ENCODE data around the gene SND1.

The SND1 gene

DNA sequence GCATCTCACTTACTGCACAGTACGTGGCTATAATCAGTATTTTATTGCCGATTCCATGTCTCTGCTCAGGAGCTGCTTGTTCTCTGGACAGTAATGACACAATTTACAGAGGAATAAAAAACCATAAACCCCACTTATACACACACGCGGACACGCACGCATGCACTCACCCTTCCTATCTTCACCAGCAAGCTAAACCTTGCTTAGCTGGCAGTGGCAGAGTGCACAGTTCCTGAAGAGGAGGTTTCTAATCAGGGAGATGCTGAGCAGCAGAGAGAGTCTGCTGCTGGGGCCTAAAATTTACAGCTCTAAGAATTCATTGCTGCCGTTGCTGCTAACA lies 66.3 kb downstream of the SND1 start:
- DNase-seq (ENCODE audit: extremely low read depth in 1 of 2, low read depth in 1 of 2) = no peak

DNA sequence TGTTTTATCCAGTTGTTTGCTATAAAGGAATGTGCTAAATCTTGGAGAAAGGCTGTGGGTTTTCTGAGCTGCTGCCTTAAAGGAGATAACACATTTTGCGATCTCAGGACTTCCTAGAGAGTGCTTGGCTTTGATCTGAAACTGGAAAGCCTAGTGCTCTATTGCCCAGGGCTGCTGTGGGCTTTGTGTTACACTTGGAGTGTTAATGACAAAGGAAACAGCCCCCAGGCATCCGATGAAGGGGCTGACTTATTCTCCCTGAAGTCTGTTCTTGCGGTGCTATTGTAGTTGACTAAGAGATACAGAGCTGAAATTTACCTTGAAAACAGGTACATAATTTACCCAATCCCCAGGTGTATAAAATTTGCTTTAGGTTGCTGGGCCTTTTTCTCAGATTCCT lies 74.5 kb downstream of the SND1 start:
- no peak for DNase-seq (ENCODE audit: extremely low read depth in 1 of 2, low read depth in 1 of 2)

DNA sequence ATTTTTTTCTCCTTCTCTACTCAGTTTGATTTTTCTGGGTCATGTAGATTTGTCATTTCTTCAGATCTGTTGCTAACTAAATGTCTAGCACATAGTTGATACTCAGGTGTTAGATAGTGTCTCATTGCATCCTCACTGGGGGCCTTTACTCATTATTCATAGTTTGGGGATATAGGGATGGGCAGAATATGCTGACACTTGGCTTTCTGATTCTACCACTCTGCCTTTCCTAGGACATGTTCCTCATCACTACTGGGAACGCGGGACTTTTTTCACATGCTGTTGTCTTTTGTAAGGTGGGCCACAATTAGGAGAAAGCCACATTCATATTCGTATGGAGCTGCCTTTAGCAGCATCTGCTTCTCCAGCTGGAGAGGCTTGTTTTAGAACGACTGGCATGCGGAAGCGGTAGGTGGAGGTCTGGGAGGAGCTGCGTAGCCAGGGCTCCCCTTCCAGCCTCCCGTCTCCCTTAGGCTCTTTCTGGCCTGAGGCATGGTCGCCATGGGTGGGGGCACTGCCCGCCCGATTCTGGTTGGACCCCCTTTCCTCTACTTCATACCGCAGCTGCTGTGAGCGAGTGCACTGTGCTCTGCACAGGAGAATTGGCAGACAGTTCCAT lies 78.8 kb downstream of the SND1 start:
- DNase-seq (ENCODE audit: extremely low read depth in 1 of 2, low read depth in 1 of 2) = no peak

DNA sequence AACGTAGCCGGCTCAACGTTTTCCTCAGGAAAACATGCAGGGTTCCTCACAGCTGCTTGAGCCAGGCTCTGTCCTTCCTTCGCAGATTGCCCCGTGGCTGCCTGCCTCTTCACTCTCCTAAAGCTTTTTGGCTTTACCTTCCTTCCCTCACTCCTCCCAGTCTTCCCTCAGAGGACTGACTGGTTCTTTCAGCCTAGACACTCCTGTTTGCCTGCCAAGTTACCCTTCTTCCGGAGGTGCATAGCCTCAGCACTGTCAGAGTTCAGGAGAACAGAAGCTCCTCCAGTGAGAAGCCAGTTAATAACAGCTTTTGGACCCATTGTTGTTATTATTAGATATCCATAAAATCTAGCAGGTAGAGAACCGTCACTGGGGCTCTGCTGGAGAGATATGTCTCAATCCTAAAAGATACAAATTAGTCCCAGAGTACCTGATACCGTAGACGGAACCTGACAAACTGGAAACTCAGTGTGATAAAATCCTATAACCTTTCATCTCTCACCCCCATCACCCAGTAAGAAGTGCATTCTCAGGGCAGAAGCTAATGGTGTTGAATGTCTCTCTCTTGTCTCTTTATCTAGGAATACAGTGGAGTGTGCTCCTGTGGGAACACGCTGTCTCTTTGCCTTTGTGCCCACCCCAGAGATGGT lies 79.6 kb downstream of the SND1 start:
- DNase-seq (ENCODE audit: extremely low read depth in 1 of 2, low read depth in 1 of 2) = no peak

DNA sequence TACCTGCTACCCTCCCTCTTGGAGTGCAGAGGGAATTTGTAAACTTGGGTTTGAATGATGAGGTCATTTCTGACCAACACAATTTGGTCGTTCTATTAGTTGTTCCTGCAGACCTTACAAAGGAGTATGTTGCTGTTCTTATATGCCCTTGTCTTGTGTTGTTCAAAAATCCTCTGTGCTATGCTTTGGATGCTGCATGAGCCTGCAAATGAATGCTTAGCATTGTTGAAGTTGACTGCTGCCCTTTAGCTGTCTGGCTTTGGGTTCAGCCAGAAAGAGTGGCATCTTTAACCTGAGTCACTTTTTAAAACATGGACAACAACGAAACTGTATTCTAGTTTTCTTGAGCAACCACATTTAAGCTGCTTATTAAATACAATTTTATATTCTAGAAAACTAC lies 80.3 kb downstream of the SND1 start:
- DNase-seq (ENCODE audit: extremely low read depth in 1 of 2, low read depth in 1 of 2) = no peak

DNA sequence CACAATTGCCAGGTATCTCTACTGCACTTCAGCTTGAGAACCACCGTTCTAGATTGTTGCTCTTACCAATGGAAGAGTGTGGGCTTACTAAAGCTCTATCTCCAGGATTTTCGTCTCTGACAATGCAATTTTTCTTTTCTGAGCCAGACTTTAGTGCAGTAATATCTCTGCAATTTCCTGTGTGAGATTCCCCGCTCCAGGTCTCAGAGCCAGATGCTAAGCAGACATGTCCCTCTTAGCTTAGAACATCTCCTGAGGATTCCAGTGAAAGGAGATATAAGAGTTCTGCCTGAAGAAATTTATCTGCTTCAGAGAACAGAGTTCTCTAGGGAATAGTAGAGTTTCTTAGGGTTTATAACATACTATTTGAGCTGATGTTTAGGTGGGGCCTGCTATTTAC lies 82.0 kb downstream of the SND1 start:
- DNase-seq (ENCODE audit: extremely low read depth in 1 of 2, low read depth in 1 of 2) = no peak

DNA sequence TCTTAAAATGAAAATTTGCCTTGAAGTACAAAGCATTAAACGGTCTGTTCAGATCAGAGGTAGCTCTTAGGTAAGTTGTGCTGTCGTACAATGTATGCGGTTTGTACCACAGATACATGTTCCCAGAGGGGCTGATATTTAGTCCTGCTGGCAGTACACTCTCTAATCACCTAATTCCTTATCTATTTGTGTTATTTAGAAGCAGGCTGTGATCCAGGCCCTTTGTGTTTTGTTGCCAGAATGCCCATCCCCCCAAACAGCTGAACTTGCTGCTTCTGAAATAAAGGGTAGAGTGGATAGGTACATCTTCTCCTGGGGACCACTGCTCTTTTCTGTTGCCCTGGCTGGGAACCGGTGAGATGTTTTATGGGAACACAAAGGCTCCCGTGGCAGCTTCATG lies 84.5 kb downstream of the SND1 start:
- no peak for DNase-seq (ENCODE audit: extremely low read depth in 1 of 2, low read depth in 1 of 2)

DNA sequence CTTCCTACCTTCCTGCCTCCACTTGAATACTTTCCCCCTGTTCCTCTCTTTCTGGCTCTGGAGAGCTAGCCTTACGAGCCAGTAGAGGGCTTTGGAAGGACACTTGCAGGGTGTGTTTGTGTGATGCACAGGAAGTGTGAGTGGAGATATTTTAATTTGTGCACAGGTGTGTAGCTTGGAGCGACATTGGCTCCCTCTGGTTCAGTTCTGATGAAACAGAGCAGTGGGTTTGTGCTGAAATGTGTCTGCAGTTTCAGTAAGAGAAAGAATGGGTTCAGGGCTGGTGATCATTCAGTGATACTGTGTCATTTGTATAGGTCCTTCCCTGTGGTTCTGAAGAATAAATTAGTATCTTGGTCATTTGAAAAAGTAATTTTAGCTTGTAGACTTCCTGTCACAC lies 86.9 kb downstream of the SND1 start:
- no peak for DNase-seq (ENCODE audit: extremely low read depth in 1 of 2, low read depth in 1 of 2)

DNA sequence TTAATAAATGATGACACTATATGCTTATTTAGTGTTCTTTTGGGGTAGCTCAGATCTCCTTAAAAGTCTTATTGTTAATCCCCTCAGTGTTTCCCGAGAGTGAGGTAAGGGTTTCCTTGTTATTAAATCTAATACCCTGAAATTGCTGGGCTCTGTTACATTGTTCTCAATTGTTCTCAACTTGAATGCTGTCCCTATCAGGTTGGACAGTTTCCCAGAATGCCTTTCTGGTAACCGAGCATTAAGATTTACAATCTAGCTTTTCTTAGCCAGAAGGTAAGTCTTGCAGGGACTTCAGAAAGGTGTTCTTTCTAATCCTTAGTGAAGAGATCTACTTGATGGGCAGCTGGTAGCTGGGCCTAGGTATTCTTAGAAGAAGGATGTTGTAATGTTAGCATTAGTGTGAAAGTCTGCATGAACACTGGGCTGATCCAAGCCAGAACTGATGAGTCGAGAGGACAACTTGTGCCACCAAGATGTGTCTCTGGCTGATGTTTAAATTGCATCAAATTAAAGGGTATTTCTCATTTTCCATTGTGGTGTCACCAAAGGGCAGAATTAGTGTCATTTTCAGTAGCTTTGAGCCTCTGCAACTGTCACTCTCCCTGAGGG lies 89.9 kb downstream of the SND1 start:
- no peak for DNase-seq (ENCODE audit: extremely low read depth in 1 of 2, low read depth in 1 of 2)

DNA sequence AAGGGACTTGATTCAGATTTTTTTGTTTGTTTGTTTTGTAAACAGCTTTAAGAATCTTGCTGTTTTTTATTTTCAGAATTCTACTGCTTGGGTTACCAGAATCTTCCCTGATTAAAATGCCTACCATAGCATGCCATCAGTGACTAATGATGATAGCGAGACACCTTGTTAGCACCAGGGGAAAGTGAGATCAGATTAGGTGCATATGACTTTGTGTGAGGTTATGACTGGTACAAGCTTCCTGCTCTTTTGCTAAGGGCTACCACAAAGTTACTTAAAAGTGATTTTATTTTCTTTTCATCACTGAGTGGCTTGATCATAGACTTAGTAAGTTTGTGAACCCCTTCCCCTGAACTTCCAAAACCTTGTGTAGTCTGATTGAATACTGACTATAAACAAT lies 93.5 kb downstream of the SND1 start:
- DNase-seq (ENCODE audit: extremely low read depth in 1 of 2, low read depth in 1 of 2) = no peak

DNA sequence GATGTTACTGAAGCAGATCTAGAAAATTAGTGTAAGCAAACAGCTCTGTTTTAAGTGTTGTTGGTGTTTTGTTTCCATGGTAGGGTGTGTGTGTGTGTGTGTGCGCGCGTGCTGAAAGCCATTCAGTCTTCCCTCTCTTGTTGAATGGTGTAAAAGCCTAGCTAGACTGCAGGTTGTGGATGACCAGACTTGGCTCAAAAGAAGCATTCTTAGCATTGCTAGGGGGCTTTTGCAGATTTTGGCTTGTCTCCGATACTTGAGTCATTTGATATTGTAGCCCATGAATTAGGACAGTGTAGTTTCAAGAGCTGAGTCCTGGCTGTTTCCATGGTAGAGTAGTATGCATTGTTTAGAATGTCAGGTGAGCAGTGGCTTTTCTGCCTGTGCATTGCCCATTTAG lies 99.1 kb downstream of the SND1 start:
- DNase-seq (ENCODE audit: extremely low read depth in 1 of 2, low read depth in 1 of 2) = no peak

DNA sequence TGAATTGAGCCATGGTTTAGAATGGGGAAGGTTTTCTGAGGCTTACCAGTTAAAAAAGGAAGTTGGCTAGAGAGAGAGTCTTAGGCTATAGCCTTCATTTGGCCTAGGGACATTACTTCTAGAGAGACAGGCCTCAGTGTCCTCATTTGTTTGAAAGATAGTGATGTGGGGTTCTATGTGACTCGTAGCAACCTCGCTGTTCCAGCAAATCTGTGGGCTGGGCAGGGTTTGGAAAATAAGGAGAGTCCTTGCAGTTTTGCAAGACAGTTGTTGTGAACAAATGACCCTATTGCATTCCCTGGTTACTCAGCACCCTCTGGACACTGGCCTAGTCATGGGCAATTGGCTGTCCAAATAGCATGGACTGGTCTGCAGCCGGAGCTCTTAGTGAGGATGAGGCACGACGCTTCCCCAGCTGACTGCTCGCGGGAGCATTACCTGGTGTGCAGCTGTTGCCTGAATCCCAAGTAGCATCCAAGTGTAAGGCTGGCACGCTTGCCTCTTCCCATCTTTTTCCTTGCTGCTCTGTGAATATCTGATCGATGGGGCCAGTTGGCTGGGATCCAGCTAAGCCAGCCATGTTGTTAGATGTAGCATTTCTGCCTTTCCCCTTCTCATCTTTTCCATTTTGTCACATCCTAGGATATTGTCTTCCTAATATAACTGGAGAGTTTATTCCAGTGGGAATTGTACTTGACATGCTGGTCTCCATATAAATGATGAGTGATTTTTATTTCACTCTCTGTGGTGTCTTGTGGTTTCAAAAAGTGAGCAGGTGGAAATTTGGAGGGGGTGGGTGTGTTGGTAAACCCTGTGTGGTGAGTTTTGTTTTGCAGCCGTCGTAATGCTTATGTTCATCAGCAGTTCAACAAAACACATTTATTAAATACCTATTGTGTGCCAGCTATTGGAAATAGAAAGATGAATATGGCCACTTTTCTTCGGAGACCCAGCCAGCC lies 99.8 kb downstream of the SND1 start:
- no peak for DNase-seq (ENCODE audit: extremely low read depth in 1 of 2, low read depth in 1 of 2)

DNA sequence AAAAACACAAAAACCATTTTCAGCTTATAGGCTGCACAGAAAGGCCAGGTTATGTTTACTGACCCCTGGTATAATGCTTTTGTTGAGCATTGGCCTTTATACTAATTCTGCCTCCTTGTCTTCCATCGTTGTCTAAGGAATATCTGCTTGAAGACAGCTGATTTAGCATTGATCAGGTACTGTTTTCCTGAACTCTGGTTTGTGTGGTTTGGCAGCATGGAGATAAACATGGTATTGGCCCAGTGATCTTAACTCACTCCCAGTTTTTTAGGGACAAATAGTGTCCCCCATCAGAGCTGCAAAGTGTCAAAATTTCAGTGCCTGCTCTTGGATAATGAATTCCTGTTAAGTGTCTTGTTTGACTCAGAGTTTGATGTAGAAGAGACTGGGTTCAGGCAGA lies 100.8 kb downstream of the SND1 start:
- DNase-seq (ENCODE audit: extremely low read depth in 1 of 2, low read depth in 1 of 2) = no peak

DNA sequence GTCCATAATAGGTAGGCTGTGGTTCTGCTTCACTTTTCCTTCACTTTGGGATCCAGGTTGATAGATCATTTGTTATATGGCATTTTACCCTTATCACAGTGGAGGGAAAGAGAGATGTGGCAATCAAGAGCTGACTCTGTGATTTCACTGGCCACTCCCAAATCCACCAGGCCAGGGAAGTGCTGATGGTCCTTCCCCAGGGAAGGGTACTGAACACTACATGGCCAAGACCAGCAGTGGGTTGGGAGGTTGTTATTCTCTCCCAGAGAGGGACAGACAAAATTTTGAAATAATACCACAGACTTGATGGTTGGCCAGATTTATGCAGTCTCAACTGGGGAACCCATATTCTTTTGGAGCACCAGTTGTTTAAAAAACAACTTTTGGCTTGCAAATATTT lies 102.5 kb downstream of the SND1 start:
- no peak for DNase-seq (ENCODE audit: extremely low read depth in 1 of 2, low read depth in 1 of 2)

DNA sequence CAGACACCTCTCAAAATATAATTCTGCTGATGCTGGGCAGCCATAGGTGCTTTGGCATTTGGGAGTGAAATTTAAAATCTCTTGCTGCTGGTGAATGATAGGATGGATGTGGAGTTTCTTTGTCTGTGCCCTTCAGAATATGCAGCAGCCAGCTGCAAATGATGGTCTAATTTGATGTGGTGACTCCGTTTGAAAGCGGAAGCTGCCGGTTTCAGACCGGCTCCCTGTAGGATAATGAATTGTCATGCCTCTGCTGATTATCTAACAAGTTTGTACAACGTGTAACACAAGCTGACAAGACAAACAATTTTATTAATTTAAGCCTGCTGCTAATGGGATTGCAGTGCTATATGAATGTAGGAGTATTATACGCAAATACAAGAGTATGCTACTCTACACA lies 103.5 kb downstream of the SND1 start:
- no peak for DNase-seq (ENCODE audit: extremely low read depth in 1 of 2, low read depth in 1 of 2)

DNA sequence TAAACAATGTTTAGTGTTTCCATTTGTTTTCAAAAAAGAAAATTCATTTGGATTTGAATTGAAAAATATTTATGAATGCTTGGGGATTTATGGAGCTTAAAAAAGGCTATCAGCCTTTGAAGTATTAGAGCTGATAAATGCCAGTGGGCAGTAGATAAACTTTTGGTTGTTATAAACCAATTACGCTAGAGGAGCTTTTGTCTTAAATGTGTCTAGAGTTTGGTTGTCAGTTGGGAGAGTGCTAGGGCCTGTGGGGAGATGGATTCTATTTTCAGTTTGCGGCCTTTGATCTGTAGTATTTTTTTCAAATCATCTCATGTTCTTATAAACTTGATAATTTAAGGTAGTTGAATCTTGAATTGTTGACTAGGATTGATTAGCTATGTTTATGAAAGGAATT lies 104.0 kb downstream of the SND1 start:
- no peak for DNase-seq (ENCODE audit: extremely low read depth in 1 of 2, low read depth in 1 of 2)

DNA sequence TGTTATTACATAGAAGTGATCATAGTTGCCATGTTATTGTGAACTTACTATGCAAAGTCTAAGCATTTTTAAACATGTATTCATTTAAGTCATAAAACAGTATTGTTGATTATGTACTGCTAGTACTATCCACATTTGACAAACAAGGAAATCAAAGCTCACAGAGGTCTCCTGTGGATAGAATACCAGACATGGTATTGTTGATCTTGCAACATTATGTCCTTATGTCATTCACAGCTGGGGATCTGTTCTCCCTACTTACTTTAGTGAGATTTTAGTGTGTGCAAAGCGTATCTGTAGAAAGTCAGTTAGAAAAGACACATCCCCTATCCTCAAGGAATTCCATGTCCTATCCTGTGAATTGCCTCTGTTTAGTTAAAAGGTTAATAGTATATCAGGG lies 106.1 kb downstream of the SND1 start:
- no peak for DNase-seq (ENCODE audit: extremely low read depth in 1 of 2, low read depth in 1 of 2)

DNA sequence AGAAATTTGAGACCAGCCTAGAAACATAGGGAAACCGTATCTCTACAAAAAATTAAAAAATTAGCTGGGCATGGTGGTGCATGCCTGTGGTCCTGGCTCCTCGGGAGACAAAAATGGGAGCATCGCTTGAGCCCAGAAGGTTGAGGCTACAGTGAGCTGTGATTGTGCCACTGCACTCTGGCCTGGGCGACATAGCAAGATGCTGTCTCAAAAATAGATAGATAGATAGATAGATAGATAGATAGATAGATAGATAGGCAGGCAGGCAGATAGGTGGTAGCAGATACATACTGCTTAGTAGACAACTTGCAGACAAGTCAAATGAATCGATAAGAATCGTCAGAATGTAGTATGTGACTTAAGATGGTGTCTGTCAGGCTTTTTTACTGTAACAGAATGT lies 106.9 kb downstream of the SND1 start:
- DNase-seq (ENCODE audit: extremely low read depth in 1 of 2, low read depth in 1 of 2) = no peak

DNA sequence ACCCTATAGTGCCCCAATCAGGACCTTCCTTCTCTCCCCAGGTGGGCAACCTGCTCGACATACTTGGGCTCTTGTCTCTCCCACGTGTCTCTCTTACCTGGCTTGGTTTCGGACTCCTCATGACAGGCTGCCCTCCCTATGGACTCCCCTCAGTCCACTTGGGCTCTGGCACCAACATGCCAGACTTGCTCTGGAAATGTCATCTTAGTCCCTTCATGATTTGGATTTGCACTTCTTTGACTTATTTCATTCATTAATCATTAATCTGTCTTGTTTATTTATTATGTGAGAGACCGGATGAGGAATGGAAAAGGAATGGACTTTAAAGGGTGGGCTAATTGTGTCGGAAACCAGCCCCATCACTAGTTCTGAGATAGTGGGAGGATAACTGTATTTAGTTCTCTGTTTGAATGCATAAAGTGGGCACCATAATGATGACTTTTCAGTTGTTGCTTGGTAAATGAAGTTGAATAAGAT lies 108.0 kb downstream of the SND1 start:
- DNase-seq (ENCODE audit: extremely low read depth in 1 of 2, low read depth in 1 of 2) = no peak

DNA sequence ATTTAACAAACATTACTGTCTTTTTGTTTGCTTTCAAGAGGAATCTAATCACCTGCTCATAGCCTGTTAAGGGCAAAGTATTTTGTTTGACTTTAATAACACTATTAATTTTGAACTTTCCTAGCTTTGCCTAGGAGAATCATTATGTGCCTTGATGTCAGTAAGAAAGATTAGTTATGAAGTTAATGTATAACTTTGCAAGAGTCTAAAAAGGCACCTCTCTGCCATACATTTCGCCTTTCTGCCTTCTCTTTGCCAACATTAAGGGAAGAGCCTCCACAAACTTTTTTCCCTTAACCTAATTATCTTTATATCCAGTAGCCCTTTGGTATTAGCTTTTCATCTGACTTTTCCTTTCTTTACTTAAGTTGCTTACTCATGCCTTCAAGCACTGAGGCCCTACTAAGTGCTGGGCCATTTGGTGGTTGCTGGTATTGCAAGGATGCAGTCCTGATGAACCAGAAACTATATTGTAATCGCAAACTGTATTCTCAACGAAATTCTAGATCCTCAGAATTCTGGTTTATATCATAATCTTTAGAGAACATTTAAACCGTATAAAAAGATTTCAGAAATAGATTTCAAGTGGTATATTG lies 108.5 kb downstream of the SND1 start:
- DNase-seq (ENCODE audit: extremely low read depth in 1 of 2, low read depth in 1 of 2) = no peak

DNA sequence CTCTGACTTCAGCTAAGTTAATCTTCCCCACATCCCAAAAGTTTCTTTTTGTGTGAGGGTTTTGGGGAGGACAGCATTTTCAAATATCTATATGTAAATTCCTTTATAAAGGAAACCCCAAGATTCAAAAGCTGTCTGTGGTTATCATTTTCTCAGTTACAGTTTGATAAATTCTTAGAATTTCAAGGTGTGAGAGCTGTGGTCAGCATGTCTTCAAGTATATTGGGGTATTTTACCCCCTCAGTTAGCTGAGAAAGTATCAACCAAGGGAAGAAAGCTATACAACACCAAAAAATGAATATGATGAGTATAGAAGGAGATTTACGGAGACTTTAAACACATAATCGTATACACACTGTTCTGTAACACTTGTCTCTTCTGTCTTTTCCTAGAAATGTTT lies 109.2 kb downstream of the SND1 start:
- no peak for DNase-seq (ENCODE audit: extremely low read depth in 1 of 2, low read depth in 1 of 2)

Measured in stimulated activated CD8-positive, alpha-beta memory T cell treated with anti-CD3 and anti-CD28 coated beads, Interleukin-7, amount 100 ng/mL, for 48 hours (primary cell).